B cell (primary cell): ENCODE measurements around the gene AGXT2. TPM values are rescaled to one million over a fixed set of nuclear protein-coding genes. Genes with fewer than 3 reads are reported as not detected.

Experiments used
- ATAC-seq: fragments of 200-7000 bp; cut with Tn5 transposase; one replicate; pipeline ENCODE4 v1.10.0; 2021; ENCODE audit warnings: low read depth, mild to moderate bottlenecking, moderate number of reproducible peaks, moderate library complexity
- CTCF ChIA-PET: fragments of 350-600 bp; sonication (Branson Sonifier 250); formaldehyde crosslinking; loops from one replicate; lab custom pipeline; 2021; ENCODE audit warnings: antibody characterized with exemption, inconsistent platforms; lab: Charles Lee
- POLR2A ChIA-PET: fragments of 350-600 bp; sonication (Branson Sonifier 250); formaldehyde crosslinking; loops from one replicate; lab custom pipeline; 2021; ENCODE audit warnings: antibody characterized with exemption; lab: Charles Lee
- DNase-seq: peaks from one replicate; pipeline ENCODE4 v3.0.0; 2013
- H2AFZ ChIP-seq: 2 replicates; pipeline ENCODE4 v1.6.1; 2012; ENCODE audit warnings: mild to moderate bottlenecking, low read depth, low read length; ENCODE audit not compliant: insufficient read depth, poor library complexity, severe bottlenecking
- H3K27ac ChIP-seq, 2 donors: 1 replicate in 1 of 2; 2 replicates in 1 of 2; pipeline ENCODE4 v1.5.1; 2012 to 2013; ENCODE audit warnings: low read length in 2 of 2, mild to moderate bottlenecking in 2 of 2, moderate library complexity in 1 of 2
- H3K27me3 ChIP-seq, 4 experiments: fragments of 200-600 bp in 1 of 4; sonication (generic) in 1 of 4; replicated peaks in 1 of 4; 1 replicate in 2 of 4; 2 replicates in 2 of 4; pipeline versions ENCODE4 v1.6.1 to v1.7.0; 2013 to 2016; ENCODE audit warnings: low read length in 3 of 4, mild to moderate bottlenecking in 2 of 4, mixed read lengths in 1 of 4, moderate library complexity in 1 of 4; ENCODE audit not compliant: insufficient read depth in 4 of 4, control insufficient read depth in 3 of 4; ENCODE audit errors: control extremely low read depth in 1 of 4
- H3K36me3 ChIP-seq, 2 experiments: replicated peaks in 1 of 2; 1 replicate in 1 of 2; 2 replicates in 1 of 2; pipeline versions ENCODE4 v1.6.1 to v1.7.1; 2013; ENCODE audit warnings: low read length in 1 of 2; ENCODE audit not compliant: insufficient read depth in 2 of 2, control insufficient read depth in 1 of 2; ENCODE audit errors: control extremely low read depth in 1 of 2, extremely low read depth in 1 of 2
- H3K4me1 ChIP-seq, 2 donors: fragments of 200-600 bp in 1 of 2; sonication (generic) in 1 of 2; 1 replicate in 1 of 2; 2 replicates in 1 of 2; pipeline versions ENCODE4 v1.5.1 to v1.6.1; 2013 to 2017; ENCODE audit warnings: low read length in 2 of 2; ENCODE audit not compliant: control insufficient read depth in 2 of 2, insufficient read depth in 2 of 2
- H3K4me2 ChIP-seq: replicated peaks from 2 replicates; pipeline ENCODE3; 2012; ENCODE audit warnings: mild to moderate bottlenecking, low read depth, low read length; ENCODE audit not compliant: poor library complexity, severe bottlenecking
- H3K4me3 ChIP-seq, 5 experiments: fragments of 200-600 bp in 1 of 5; sonication (generic) in 1 of 5; 1 replicate in 3 of 5; 2 replicates in 2 of 5; pipeline versions ENCODE4 v1.5.1 to v1.7.0; 2011 to 2016; ENCODE audit warnings: low read length in 4 of 5, mild to moderate bottlenecking in 4 of 5, low read depth in 2 of 5, control low read depth in 1 of 5, moderate library complexity in 1 of 5; ENCODE audit not compliant: insufficient read depth in 1 of 5; ENCODE audit errors: control extremely low read depth in 1 of 5, extremely low read depth in 1 of 5
- H3K79me2 ChIP-seq: fragments of 200-600 bp; sonication (generic); one replicate; pipeline ENCODE4 v1.6.0; 2016; ENCODE audit warnings: low read length; ENCODE audit not compliant: control insufficient read depth, insufficient read depth
- H3K9ac ChIP-seq: fragments of 200-600 bp; sonication (generic); 2 replicates; pipeline ENCODE4 v1.6.1; 2017; ENCODE audit warnings: mild to moderate bottlenecking, low read length, moderate library complexity
- H3K9me3 ChIP-seq, 3 donors: one replicate each; pipeline versions ENCODE4 v1.6.1 to v1.7.1; 2013; ENCODE audit warnings: low read length in 2 of 3; ENCODE audit not compliant: control insufficient read depth in 2 of 3, insufficient read depth in 1 of 3; ENCODE audit errors: control extremely low read depth in 1 of 3
- H4K20me1 ChIP-seq: 2 replicates; pipeline ENCODE4 v1.6.0; 2012; ENCODE audit warnings: mild to moderate bottlenecking, low read length; ENCODE audit not compliant: insufficient read depth, control insufficient read depth, poor library complexity, severe bottlenecking
- H3K27ac Mint-ChIP-seq: one replicate; pipeline ENCODE4 v1.8.0; 2021; ENCODE audit warnings: mixed read lengths
- H3K27me3 Mint-ChIP-seq: one replicate; pipeline ENCODE4 v1.8.0; 2021; ENCODE audit warnings: mixed read lengths
- H3K4me1 Mint-ChIP-seq: one replicate; pipeline ENCODE4 v1.8.0; 2021; ENCODE audit warnings: mixed read lengths
- H3K4me3 Mint-ChIP-seq: one replicate; pipeline ENCODE4 v1.8.0; 2021; ENCODE audit warnings: mixed read lengths
- H3K9me3 Mint-ChIP-seq: one replicate; pipeline ENCODE4 v1.8.0; 2022; ENCODE audit warnings: mixed read lengths; ENCODE audit not compliant: insufficient read depth
- EZH2 ChIP-seq: IDR thresholded peaks from 2 replicates; pipeline ENCODE4 v1.6.1; 2012; ENCODE audit warnings: borderline replicate concordance, low read depth, mild to moderate bottlenecking, moderate library complexity, low read length; ENCODE audit not compliant: insufficient read depth, poor library complexity, severe bottlenecking
- WGBS: methylation state at CpG from one replicate; pipeline ENCODE4 v1.1.5; 2013; ENCODE audit warnings: missing lambda C conversion rate; ENCODE audit not compliant: insufficient coverage; 5-methylcytosine and 5-hydroxymethylcytosine counted together
- intact Hi-C: fragments of 100-400 bp; cut with micrococcal nuclease; formaldehyde crosslinking; loops from one replicate; pipeline ENCODE4 v1.10.0; 2022
- polyA plus RNA-seq: library from polyadenylated mRNA; depleted of rRNA; stranded (reverse); fragments of >200 nt; gene quantifications from 2 replicates; pipeline ENCODE4 v1.2.3, GENCODE V29; 2012
- total RNA-seq, 2 donors: library from RNA; stranded (reverse); fragments of 120-200 nt in 1 of 2; gene quantifications; 1 replicate in 1 of 2; 2 replicates in 1 of 2; pipeline versions ENCODE4 v1.2.3 to v1.2.4, GENCODE V29; 2013 to 2022
- TF ChIP-seq, protein P1 (sequence below): fragments of 200-600 bp; IDR thresholded peaks from one replicate; pipeline ENCODE4 v1.8.0; 2022; ENCODE audit warnings: antibody characterized with exemption, mild to moderate bottlenecking

AGXT2 gene
- total and polyA plus RNA-seq, 2 donors (not counting 1 experiment from before 2014, with no cell fraction given): not detected

DNA sequence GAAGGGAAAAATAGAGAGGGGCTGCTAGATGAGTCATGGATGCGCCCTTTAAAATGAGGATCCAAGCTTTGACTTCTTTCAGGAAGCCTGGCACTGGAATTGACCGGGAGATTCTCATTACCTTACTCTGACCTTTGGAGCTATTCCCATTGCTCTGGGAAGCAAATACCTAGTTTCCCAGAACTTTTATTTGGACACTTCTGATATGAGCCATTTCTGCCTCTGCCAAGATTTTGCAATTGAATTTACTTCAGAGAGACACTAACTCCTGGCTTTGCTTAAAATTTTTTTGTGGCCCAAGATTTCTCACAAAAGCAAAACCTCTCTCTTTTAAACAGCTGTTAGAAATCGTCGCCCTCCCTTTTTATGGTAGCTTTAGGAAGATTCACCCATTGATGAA lies 15.7 kb upstream of the AGXT2 start:
- Mint-ChIP-seq H3K27ac (no peak overlapping the region), H3K9me3 (no peaks in the 10 kb centered on the region), H3K4me3 (no peak overlapping the region), H3K4me1 (peaks cover 13% of the 10 kb centered on the region), H3K27me3 (peaks cover 3% of the 10 kb centered on the region)
- no peak overlapping the region for H2AFZ ChIP-seq
- no peaks in the 10 kb centered on the region for H3K27me3 ChIP-seq
- H3K36me3 ChIP-seq: no peaks in the 10 kb centered on the region
- no peak overlapping the region for H3K27ac ChIP-seq
- no peaks in the 10 kb centered on the region for H4K20me1 ChIP-seq
- no peaks in the 10 kb centered on the region for H3K9me3 ChIP-seq
- ChIA-PET CTCF (interaction anchor here (0.9 to 1.7 kb wide), 2 partner anchors 60 to 165 kb away, joined by 3 to 5 read pairs; no protein-coding TSS in a partner anchor), POLR2A (no interaction called here)
- H3K4me1 ChIP-seq: peaks cover 5 to 7% of the 10 kb centered on the region in 2 donors
- H3K79me2 ChIP-seq: no peaks in the 10 kb centered on the region
- TF ChIP-seq, protein P1, sequence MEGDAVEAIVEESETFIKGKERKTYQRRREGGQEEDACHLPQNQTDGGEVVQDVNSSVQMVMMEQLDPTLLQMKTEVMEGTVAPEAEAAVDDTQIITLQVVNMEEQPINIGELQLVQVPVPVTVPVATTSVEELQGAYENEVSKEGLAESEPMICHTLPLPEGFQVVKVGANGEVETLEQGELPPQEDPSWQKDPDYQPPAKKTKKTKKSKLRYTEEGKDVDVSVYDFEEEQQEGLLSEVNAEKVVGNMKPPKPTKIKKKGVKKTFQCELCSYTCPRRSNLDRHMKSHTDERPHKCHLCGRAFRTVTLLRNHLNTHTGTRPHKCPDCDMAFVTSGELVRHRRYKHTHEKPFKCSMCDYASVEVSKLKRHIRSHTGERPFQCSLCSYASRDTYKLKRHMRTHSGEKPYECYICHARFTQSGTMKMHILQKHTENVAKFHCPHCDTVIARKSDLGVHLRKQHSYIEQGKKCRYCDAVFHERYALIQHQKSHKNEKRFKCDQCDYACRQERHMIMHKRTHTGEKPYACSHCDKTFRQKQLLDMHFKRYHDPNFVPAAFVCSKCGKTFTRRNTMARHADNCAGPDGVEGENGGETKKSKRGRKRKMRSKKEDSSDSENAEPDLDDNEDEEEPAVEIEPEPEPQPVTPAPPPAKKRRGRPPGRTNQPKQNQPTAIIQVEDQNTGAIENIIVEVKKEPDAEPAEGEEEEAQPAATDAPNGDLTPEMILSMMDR: no peak
- no peak for TF ChIP-seq EZH2
- ATAC-seq (no peak), DNase-seq (no peak)
- WGBS: 71% methylated on average over 1 of the region's 4 CpGs
- intact Hi-C loops: no loop called here
- H3K9ac ChIP-seq: no peak overlapping the region
- H3K4me3 ChIP-seq: no peak overlapping the region
- no peak overlapping the region for H3K4me2 ChIP-seq

DNA sequence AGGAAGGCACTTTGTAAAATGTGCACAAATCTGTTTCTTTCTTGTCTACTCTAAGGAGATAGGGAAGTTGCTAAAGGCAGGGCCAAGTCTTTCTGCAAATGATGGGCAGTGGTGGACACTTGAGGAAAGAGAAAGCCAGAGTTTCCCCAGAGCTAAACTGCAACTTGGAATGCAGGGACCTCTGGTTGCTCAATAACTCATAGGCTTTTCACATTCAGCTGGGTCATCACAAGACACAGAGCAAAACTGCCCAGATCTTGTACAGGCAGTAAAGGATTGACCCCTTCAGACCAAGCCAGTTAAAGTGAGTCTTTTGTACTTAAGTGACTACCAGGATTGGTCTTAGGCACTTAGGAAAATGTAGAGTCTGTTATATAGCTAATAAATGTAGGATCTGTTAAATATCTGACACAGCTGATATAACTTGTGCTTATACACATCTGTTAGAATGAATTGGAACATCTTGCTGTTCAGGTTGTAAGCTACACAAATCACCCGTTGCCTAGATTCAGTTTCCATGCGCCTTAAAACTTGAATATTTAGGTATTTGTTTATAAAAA lies 13.5 kb upstream of the AGXT2 start:
- no peaks in the 10 kb centered on the region for H4K20me1 ChIP-seq
- H2AFZ ChIP-seq: no peak overlapping the region
- H3K4me3 ChIP-seq: no peak overlapping the region
- H3K79me2 ChIP-seq: no peaks in the 10 kb centered on the region
- H3K27me3 ChIP-seq: no peaks in the 10 kb centered on the region
- no peak overlapping the region for H3K4me2 ChIP-seq
- ChIA-PET CTCF (no interaction called here), POLR2A (no interaction called here)
- Mint-ChIP-seq H3K27ac (no peak overlapping the region), H3K4me1 (peaks cover 9% of the 10 kb centered on the region), H3K9me3 (no peaks in the 10 kb centered on the region), H3K4me3 (no peak overlapping the region), H3K27me3 (peaks cover 3% of the 10 kb centered on the region)
- no CpG with 5 or more reads among the region's 2 CpGs for WGBS
- no peak for TF ChIP-seq EZH2
- TF ChIP-seq, protein P1: no peak
- no peak overlapping the region for H3K9ac ChIP-seq
- intact Hi-C loops: no loop called here
- H3K36me3 ChIP-seq: no peaks in the 10 kb centered on the region
- no peak overlapping the region for H3K27ac ChIP-seq
- no peaks in the 10 kb centered on the region for H3K9me3 ChIP-seq
- DNase-seq: no peak
- peaks cover 5 to 7% of the 10 kb centered on the region in 2 donors for H3K4me1 ChIP-seq
- no peak for ATAC-seq
